ENCODE data around the gene SLAMF8.

The SLAMF8 gene

GRCh38 chr1:159831412-159832141 lies 4.9 kb downstream of the SLAMF8 start:
- H3K4me1 ChIP-seq (ENCODE audit: control insufficient read depth, insufficient read depth, low read length): no peaks in the 10 kb centered on the region
- H3K27me3 ChIP-seq (ENCODE audit: control insufficient read depth, insufficient read depth, low read length): no peaks in the 10 kb centered on the region
- no CpG with 5 or more reads among the region's 7 CpGs for WGBS (ENCODE audit: insufficient coverage, insufficient read length)
- no peak overlapping the region for H3K4me3 ChIP-seq (ENCODE audit: low read length)
- no peak for DNase-seq (ENCODE audit: low read depth, low spot score)
- H3K27ac ChIP-seq (ENCODE audit: low read length): no peak overlapping the region
- H3K9me3 ChIP-seq (ENCODE audit: control insufficient read depth, insufficient read depth, low read length): no peaks in the 10 kb centered on the region
- H3K36me3 ChIP-seq (ENCODE audit: control insufficient read depth, insufficient read depth, low read length): no peaks in the 10 kb centered on the region

GRCh38 chr1:159832309-159832708 lies 5.6 kb downstream of the SLAMF8 start:
- no CpG with 5 or more reads among the region's 2 CpGs for WGBS (ENCODE audit: insufficient coverage, insufficient read length)
- no peak overlapping the region for H3K4me3 ChIP-seq (ENCODE audit: low read length)
- H3K36me3 ChIP-seq (ENCODE audit: control insufficient read depth, insufficient read depth, low read length): no peaks in the 10 kb centered on the region
- H3K27ac ChIP-seq (ENCODE audit: low read length): no peak overlapping the region
- no peak for DNase-seq (ENCODE audit: low read depth, low spot score)
- no peaks in the 10 kb centered on the region for H3K9me3 ChIP-seq (ENCODE audit: control insufficient read depth, insufficient read depth, low read length)
- no peaks in the 10 kb centered on the region for H3K4me1 ChIP-seq (ENCODE audit: control insufficient read depth, insufficient read depth, low read length)
- H3K27me3 ChIP-seq (ENCODE audit: control insufficient read depth, insufficient read depth, low read length): no peaks in the 10 kb centered on the region

GRCh38 chr1:159835356-159835755 lies 8.7 kb downstream of the SLAMF8 start:
- H3K36me3 ChIP-seq (ENCODE audit: control insufficient read depth, insufficient read depth, low read length): no peaks in the 10 kb centered on the region
- no peak overlapping the region for H3K27ac ChIP-seq (ENCODE audit: low read length)
- H3K27me3 ChIP-seq (ENCODE audit: control insufficient read depth, insufficient read depth, low read length): no peaks in the 10 kb centered on the region

GRCh38 chr1:159835862-159836525 lies 9.3 kb downstream of the SLAMF8 start:
- H3K4me1 ChIP-seq (ENCODE audit: control insufficient read depth, insufficient read depth, low read length): no peaks in the 10 kb centered on the region
- no peak overlapping the region for H3K27ac ChIP-seq (ENCODE audit: low read length)
- no peaks in the 10 kb centered on the region for H3K36me3 ChIP-seq (ENCODE audit: control insufficient read depth, insufficient read depth, low read length)
- WGBS (ENCODE audit: insufficient coverage, insufficient read length): no CpG with 5 or more reads among the region's 8 CpGs
- DNase-seq (ENCODE audit: low read depth, low spot score): no peak
- H3K27me3 ChIP-seq (ENCODE audit: control insufficient read depth, insufficient read depth, low read length): no peaks in the 10 kb centered on the region
- no peaks in the 10 kb centered on the region for H3K9me3 ChIP-seq (ENCODE audit: control insufficient read depth, insufficient read depth, low read length)
- H3K4me3 ChIP-seq (ENCODE audit: low read length): no peak overlapping the region

More at GRCh38 chr1:159835356-159835755, 8.7 kb downstream of the SLAMF8 start:
- no peaks in the 10 kb centered on the region for H3K9me3 ChIP-seq (ENCODE audit: control insufficient read depth, insufficient read depth, low read length)
- H3K4me3 ChIP-seq (ENCODE audit: low read length): no peak overlapping the region
- DNase-seq (ENCODE audit: low read depth, low spot score): no peak
- WGBS (ENCODE audit: insufficient coverage, insufficient read length): no CpG with 5 or more reads among the region's 3 CpGs
- no peaks in the 10 kb centered on the region for H3K4me1 ChIP-seq (ENCODE audit: control insufficient read depth, insufficient read depth, low read length)

- Histone ChIP-seq H3K4me1 (ENCODE audit: control insufficient read depth, insufficient read depth, low read length) (no peaks in the 10 kb centered on the region), H3K36me3 (ENCODE audit: control insufficient read depth, insufficient read depth, low read length) (no peaks in the 10 kb centered on the region), H3K9me3 (ENCODE audit: control insufficient read depth, insufficient read depth, low read length) (no peaks in the 10 kb centered on the region), H3K27ac (ENCODE audit: low read length) (no peak overlapping the region), H3K27me3 (ENCODE audit: control insufficient read depth, insufficient read depth, low read length) (no peaks in the 10 kb centered on the region), H3K4me3 (ENCODE audit: low read length) (no peak overlapping the region)
- no CpG with 5 or more reads among the region's 1 CpG for WGBS (ENCODE audit: insufficient coverage, insufficient read length)
- no peak for DNase-seq (ENCODE audit: low read depth, low spot score)
Observed at GRCh38 chr1:159838715-159839114, 12.0 kb downstream of the SLAMF8 start.

GRCh38 chr1:159839116-159839849 lies 12.6 kb downstream of the SLAMF8 start:
- DNase-seq (ENCODE audit: low read depth, low spot score): no peak
- Histone ChIP-seq H3K9me3 (ENCODE audit: control insufficient read depth, insufficient read depth, low read length) (no peaks in the 10 kb centered on the region), H3K36me3 (ENCODE audit: control insufficient read depth, insufficient read depth, low read length) (no peaks in the 10 kb centered on the region), H3K4me1 (ENCODE audit: control insufficient read depth, insufficient read depth, low read length) (no peaks in the 10 kb centered on the region), H3K27ac (ENCODE audit: low read length) (no peak overlapping the region), H3K4me3 (ENCODE audit: low read length) (no peak overlapping the region), H3K27me3 (ENCODE audit: control insufficient read depth, insufficient read depth, low read length) (no peaks in the 10 kb centered on the region)
- no CpG with 5 or more reads among the region's 5 CpGs for WGBS (ENCODE audit: insufficient coverage, insufficient read length)

- DNase-seq (ENCODE audit: low read depth, low spot score): no peak
- Histone ChIP-seq H3K4me1 (ENCODE audit: control insufficient read depth, insufficient read depth, low read length) (no peaks in the 10 kb centered on the region), H3K9me3 (ENCODE audit: control insufficient read depth, insufficient read depth, low read length) (no peaks in the 10 kb centered on the region), H3K4me3 (ENCODE audit: low read length) (no peak overlapping the region), H3K27ac (ENCODE audit: low read length) (no peak overlapping the region), H3K27me3 (ENCODE audit: control insufficient read depth, insufficient read depth, low read length) (no peaks in the 10 kb centered on the region), H3K36me3 (ENCODE audit: control insufficient read depth, insufficient read depth, low read length) (no peaks in the 10 kb centered on the region)
- WGBS (ENCODE audit: insufficient coverage, insufficient read length): no CpG with 5 or more reads among the region's 2 CpGs
Observed at GRCh38 chr1:159841749-159842148, 15.1 kb downstream of the SLAMF8 start.

- Histone ChIP-seq H3K27ac (ENCODE audit: low read length) (no peak overlapping the region), H3K4me1 (ENCODE audit: control insufficient read depth, insufficient read depth, low read length) (no peaks in the 10 kb centered on the region)
Observed at GRCh38 chr1:159843459-159843858, 16.8 kb downstream of the SLAMF8 start.

GRCh38 chr1:159845751-159846629 lies 19.3 kb downstream of the SLAMF8 start:
- H3K27ac ChIP-seq (ENCODE audit: low read length): no peak overlapping the region
- no peaks in the 10 kb centered on the region for H3K4me1 ChIP-seq (ENCODE audit: control insufficient read depth, insufficient read depth, low read length)
- no peak overlapping the region for H3K4me3 ChIP-seq (ENCODE audit: low read length)
- no peak for DNase-seq (ENCODE audit: low read depth, low spot score)
- H3K27me3 ChIP-seq (ENCODE audit: control insufficient read depth, insufficient read depth, low read length): no peaks in the 10 kb centered on the region
- H3K9me3 ChIP-seq (ENCODE audit: control insufficient read depth, insufficient read depth, low read length): no peaks in the 10 kb centered on the region
- no peaks in the 10 kb centered on the region for H3K36me3 ChIP-seq (ENCODE audit: control insufficient read depth, insufficient read depth, low read length)
- WGBS (ENCODE audit: insufficient coverage, insufficient read length): no CpG with 5 or more reads among the region's 13 CpGs

More at GRCh38 chr1:159843459-159843858, 16.8 kb downstream of the SLAMF8 start:
- Histone ChIP-seq H3K9me3 (ENCODE audit: control insufficient read depth, insufficient read depth, low read length) (no peaks in the 10 kb centered on the region), H3K27me3 (ENCODE audit: control insufficient read depth, insufficient read depth, low read length) (no peaks in the 10 kb centered on the region), H3K36me3 (ENCODE audit: control insufficient read depth, insufficient read depth, low read length) (no peaks in the 10 kb centered on the region), H3K4me3 (ENCODE audit: low read length) (no peak overlapping the region)
- no peak for DNase-seq (ENCODE audit: low read depth, low spot score)
- no CpG with 5 or more reads among the region's 4 CpGs for WGBS (ENCODE audit: insufficient coverage, insufficient read length)

- DNase-seq (ENCODE audit: low read depth, low spot score): no peak
- no peaks in the 10 kb centered on the region for H3K4me1 ChIP-seq (ENCODE audit: control insufficient read depth, insufficient read depth, low read length)
- no peak overlapping the region for H3K4me3 ChIP-seq (ENCODE audit: low read length)
- no peaks in the 10 kb centered on the region for H3K9me3 ChIP-seq (ENCODE audit: control insufficient read depth, insufficient read depth, low read length)
- no CpG with 5 or more reads among the region's 4 CpGs for WGBS (ENCODE audit: insufficient coverage, insufficient read length)
- no peaks in the 10 kb centered on the region for H3K27me3 ChIP-seq (ENCODE audit: control insufficient read depth, insufficient read depth, low read length)
- no peaks in the 10 kb centered on the region for H3K36me3 ChIP-seq (ENCODE audit: control insufficient read depth, insufficient read depth, low read length)
- no peak overlapping the region for H3K27ac ChIP-seq (ENCODE audit: low read length)
Observed at GRCh38 chr1:159847231-159847630, 20.6 kb downstream of the SLAMF8 start.

All from iPS DF 6.9 (cell line).